ENCODE data around the gene SCAANT1. TPM values are rescaled to one million over a fixed set of nuclear protein-coding genes. Genes with fewer than 3 reads are reported as not detected.

The SCAANT1 gene
- total RNA-seq, 2 experiments from 2014 or later = not detected

GRCh38 chr3:63927422-63928280 lies 15.5 kb upstream of the SCAANT1 start:
- peak overlapping the region; percentile 89 for H3K27ac ChIP-seq (ENCODE audit: low read depth, low read length, poor library complexity, severe bottlenecking)
- H3K4me1 ChIP-seq (ENCODE audit: insufficient read depth, low read length, poor library complexity, severe bottlenecking) = peaks cover 48% of the 10 kb centered on the region
- CTCF ChIA-PET (ENCODE audit: unreplicated experiment) = no interaction called here
- peak overlapping the region; percentile 40 for H3K4me3 ChIP-seq (ENCODE audit: low read depth, low read length, poor library complexity, severe bottlenecking)
- peak; percentile 78 for DNase-seq (ENCODE audit: low spot score)
- peaks cover 28% of the 10 kb centered on the region for H4K20me1 ChIP-seq (ENCODE audit: insufficient read depth, low read length)
- H3K4me2 ChIP-seq (ENCODE audit: low read length) = peak overlapping the region; percentile 75
- peaks cover 66% of the 10 kb centered on the region for H3K36me3 ChIP-seq (ENCODE audit: insufficient read depth, low read length)
- intact Hi-C loops (cut with micrococcal nuclease; ENCODE audit: unreplicated experiment) = no loop called here
- POLR2A ChIA-PET = interaction anchor here (0.7 to 2.0 kb wide), 9 partner anchors 11 to 295 kb away, joined by 3 to 6 read pairs (median 3); partner anchors contain the start of gene SCAANT1
- no peaks in the 10 kb centered on the region for H3K9me2 ChIP-seq (ENCODE audit: insufficient read depth, low read length)
- BruUV-seq (replicated peaks) = no TSS peak
- H2AFZ ChIP-seq (ENCODE audit: low read length) = no peak overlapping the region
- peaks cover 47% of the 10 kb centered on the region; the same call in 1 of the 2 replicates for H3K79me2 ChIP-seq (ENCODE audit: insufficient read depth, low read depth, low read length)
- H3K9me3 ChIP-seq (ENCODE audit: low read length) = no peaks in the 10 kb centered on the region
- TF ChIP-seq, protein P1, sequence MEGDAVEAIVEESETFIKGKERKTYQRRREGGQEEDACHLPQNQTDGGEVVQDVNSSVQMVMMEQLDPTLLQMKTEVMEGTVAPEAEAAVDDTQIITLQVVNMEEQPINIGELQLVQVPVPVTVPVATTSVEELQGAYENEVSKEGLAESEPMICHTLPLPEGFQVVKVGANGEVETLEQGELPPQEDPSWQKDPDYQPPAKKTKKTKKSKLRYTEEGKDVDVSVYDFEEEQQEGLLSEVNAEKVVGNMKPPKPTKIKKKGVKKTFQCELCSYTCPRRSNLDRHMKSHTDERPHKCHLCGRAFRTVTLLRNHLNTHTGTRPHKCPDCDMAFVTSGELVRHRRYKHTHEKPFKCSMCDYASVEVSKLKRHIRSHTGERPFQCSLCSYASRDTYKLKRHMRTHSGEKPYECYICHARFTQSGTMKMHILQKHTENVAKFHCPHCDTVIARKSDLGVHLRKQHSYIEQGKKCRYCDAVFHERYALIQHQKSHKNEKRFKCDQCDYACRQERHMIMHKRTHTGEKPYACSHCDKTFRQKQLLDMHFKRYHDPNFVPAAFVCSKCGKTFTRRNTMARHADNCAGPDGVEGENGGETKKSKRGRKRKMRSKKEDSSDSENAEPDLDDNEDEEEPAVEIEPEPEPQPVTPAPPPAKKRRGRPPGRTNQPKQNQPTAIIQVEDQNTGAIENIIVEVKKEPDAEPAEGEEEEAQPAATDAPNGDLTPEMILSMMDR (conservative IDR thresholded peaks at IDR 0.05; ENCODE audit: low read length) = no peak
- TF ChIP-seq EZH2phosphoT487 (IDR thresholded peaks at IDR 0.05; ENCODE audit: borderline replicate concordance, low read depth, low read length) = no peak

GRCh38 chr3:63926309-63926708 lies 14.1 kb upstream of the SCAANT1 start:
- peaks cover 45% of the 10 kb centered on the region; the same call in 1 of the 2 replicates for H3K79me2 ChIP-seq (ENCODE audit: insufficient read depth, low read depth, low read length)
- peaks cover 48% of the 10 kb centered on the region for H3K4me1 ChIP-seq (ENCODE audit: insufficient read depth, low read length, poor library complexity, severe bottlenecking)
- ChIA-PET POLR2A (no interaction called here), CTCF (ENCODE audit: unreplicated experiment) (no interaction called here)
- no peak for DNase-seq (ENCODE audit: low spot score)
- H3K9me3 ChIP-seq (ENCODE audit: low read length) = no peaks in the 10 kb centered on the region
- peaks cover 38% of the 10 kb centered on the region for H4K20me1 ChIP-seq (ENCODE audit: insufficient read depth, low read length)
- H3K4me3 ChIP-seq (ENCODE audit: low read depth, low read length, poor library complexity, severe bottlenecking) = no peak overlapping the region
- intact Hi-C loops (cut with micrococcal nuclease; ENCODE audit: unreplicated experiment) = no loop called here
- H3K36me3 ChIP-seq (ENCODE audit: insufficient read depth, low read length) = peaks cover 69% of the 10 kb centered on the region
- BruUV-seq (replicated peaks) = no TSS peak
- H3K4me2 ChIP-seq (ENCODE audit: low read length) = no peak overlapping the region
- no peak overlapping the region for H2AFZ ChIP-seq (ENCODE audit: low read length)
- no peaks in the 10 kb centered on the region for H3K9me2 ChIP-seq (ENCODE audit: insufficient read depth, low read length)
- TF ChIP-seq, protein P1 (conservative IDR thresholded peaks at IDR 0.05; ENCODE audit: low read length) = peak; percentile 36; the same call in 1 of the 2 replicates
- no peak for TF ChIP-seq EZH2phosphoT487 (IDR thresholded peaks at IDR 0.05; ENCODE audit: borderline replicate concordance, low read depth, low read length)
- H3K27ac ChIP-seq (ENCODE audit: low read depth, low read length, poor library complexity, severe bottlenecking) = peak overlapping the region; percentile 89

Measured in OCI-LY7 (cell line).